DOHH2 (cell line): ENCODE measurements around the gene GLMP.

Source experiments
- H3F3A ChIP-seq: fragments of 200-600 bp; sonication (generic), shearing (Covaris generic); 2 replicates; pipeline ENCODE4 v1.6.0; 2016; ENCODE audit warnings: antibody characterized with exemption, mild to moderate bottlenecking; ENCODE audit not compliant: control insufficient read depth, insufficient read depth
- H3K27ac ChIP-seq: fragments of 200-600 bp; sonication (generic); 2 replicates; pipeline ENCODE4 v1.5.1; 2014; ENCODE audit warnings: low read depth, mild to moderate bottlenecking, low read length, moderate library complexity
- H3K27me3 ChIP-seq: fragments of 200-600 bp; sonication (generic); 2 replicates; pipeline ENCODE4 v1.6.1; 2014; ENCODE audit warnings: mild to moderate bottlenecking, low read length, mixed read lengths; ENCODE audit not compliant: control insufficient read depth
- H3K36me3 ChIP-seq: fragments of 200-600 bp; sonication (generic); 2 replicates; pipeline ENCODE4 v1.6.1; 2014; ENCODE audit warnings: mild to moderate bottlenecking, low read length, moderate library complexity, mixed read lengths; ENCODE audit not compliant: control insufficient read depth
- H3K4me1 ChIP-seq: fragments of 200-600 bp; sonication (generic); 2 replicates; pipeline ENCODE4 v1.6.1; 2014; ENCODE audit warnings: mild to moderate bottlenecking, low read length, mixed read lengths; ENCODE audit not compliant: control insufficient read depth
- H3K4me2 ChIP-seq: fragments of 200-600 bp; sonication (generic); 2 replicates; pipeline ENCODE4 v1.6.0; 2014; ENCODE audit warnings: mild to moderate bottlenecking, low read length, moderate library complexity
- H3K4me3 ChIP-seq: fragments of 200-600 bp; sonication (generic); 2 replicates; pipeline ENCODE4 v1.5.1; 2014; ENCODE audit warnings: mild to moderate bottlenecking, low read length, mixed read lengths
- H3K79me2 ChIP-seq: fragments of 200-600 bp; sonication (generic); 2 replicates; pipeline ENCODE4 v1.6.1; 2014; ENCODE audit warnings: mild to moderate bottlenecking, low read length, mixed read lengths; ENCODE audit not compliant: control insufficient read depth
- H3K9me2 ChIP-seq: fragments of 200-600 bp; sonication (generic); replicated peaks from 2 replicates; pipeline ENCODE4 v1.6.1; 2014; ENCODE audit warnings: mild to moderate bottlenecking, low read length, mixed read lengths; ENCODE audit not compliant: control insufficient read depth
- H3K9me3 ChIP-seq: fragments of 200-600 bp; sonication (generic); 2 replicates; pipeline ENCODE4 v1.6.1; 2014; ENCODE audit warnings: antibody characterized with exemption, low read length, mixed read lengths; ENCODE audit not compliant: control insufficient read depth, insufficient read depth
- H4K20me1 ChIP-seq: fragments of 200-600 bp; sonication (generic); 2 replicates; pipeline ENCODE4 v1.6.0; 2014; ENCODE audit warnings: low read depth, mild to moderate bottlenecking, antibody characterized with exemption, low read length, moderate library complexity; ENCODE audit not compliant: control insufficient read depth, insufficient read depth
- EZH2phosphoT487 ChIP-seq: fragments of 200-600 bp; sonication (generic); IDR thresholded peaks from 2 replicates; pipeline ENCODE4 v1.6.1; 2017; ENCODE audit warnings: borderline replicate concordance, mild to moderate bottlenecking, antibody characterized with exemption, low read length, moderate library complexity, mixed read lengths
- TF ChIP-seq, protein P1 (sequence below): fragments of 200-600 bp; sonication (generic); IDR thresholded peaks from one replicate; pipeline ENCODE4 v1.5.1; 2014; ENCODE audit warnings: antibody characterized with exemption, mild to moderate bottlenecking, low read depth, low read length; ENCODE audit not compliant: poor library complexity, severe bottlenecking

The GLMP gene

DNA sequence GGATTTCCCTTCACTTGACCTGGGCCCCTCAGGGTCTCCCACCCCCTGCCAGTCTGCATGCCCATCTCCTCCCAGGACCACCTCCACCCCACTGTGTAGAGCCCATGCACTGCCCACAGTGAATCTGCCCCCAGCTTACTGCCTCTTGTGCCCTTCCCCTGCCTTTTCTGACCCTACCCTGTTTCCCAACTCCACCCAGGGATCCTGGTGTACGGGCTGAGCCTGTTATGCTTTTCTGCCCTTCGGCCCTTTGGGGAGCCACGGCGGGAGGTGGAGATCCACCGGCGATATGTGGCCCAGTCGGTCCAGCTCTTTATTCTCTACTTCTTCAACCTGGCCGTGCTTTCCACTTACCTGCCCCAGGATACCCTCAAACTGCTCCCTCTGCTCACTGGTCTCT is 9.4 kb downstream of the GLMP start:
- Histone ChIP-seq H3K4me2 (no peak overlapping the region), H4K20me1 (0 out of 2 replicates have a peak, but pooled peaks cover 1% of the 10 kb centered on the region), H3K4me3 (no peak overlapping the region), H3K9me2 (no peaks in the 10 kb centered on the region), H3K4me1 (peaks cover 15% of the 10 kb centered on the region), H3K27me3 (no peaks in the 10 kb centered on the region), H3F3A (0 out of 2 replicates have a peak, but pooled peaks cover 3% of the 10 kb centered on the region), H3K27ac (no peak overlapping the region), H3K9me3 (no peaks in the 10 kb centered on the region), H3K79me2 (peaks cover 32% of the 10 kb centered on the region), H3K36me3 (peaks cover 15% of the 10 kb centered on the region)
- TF ChIP-seq, protein P1, sequence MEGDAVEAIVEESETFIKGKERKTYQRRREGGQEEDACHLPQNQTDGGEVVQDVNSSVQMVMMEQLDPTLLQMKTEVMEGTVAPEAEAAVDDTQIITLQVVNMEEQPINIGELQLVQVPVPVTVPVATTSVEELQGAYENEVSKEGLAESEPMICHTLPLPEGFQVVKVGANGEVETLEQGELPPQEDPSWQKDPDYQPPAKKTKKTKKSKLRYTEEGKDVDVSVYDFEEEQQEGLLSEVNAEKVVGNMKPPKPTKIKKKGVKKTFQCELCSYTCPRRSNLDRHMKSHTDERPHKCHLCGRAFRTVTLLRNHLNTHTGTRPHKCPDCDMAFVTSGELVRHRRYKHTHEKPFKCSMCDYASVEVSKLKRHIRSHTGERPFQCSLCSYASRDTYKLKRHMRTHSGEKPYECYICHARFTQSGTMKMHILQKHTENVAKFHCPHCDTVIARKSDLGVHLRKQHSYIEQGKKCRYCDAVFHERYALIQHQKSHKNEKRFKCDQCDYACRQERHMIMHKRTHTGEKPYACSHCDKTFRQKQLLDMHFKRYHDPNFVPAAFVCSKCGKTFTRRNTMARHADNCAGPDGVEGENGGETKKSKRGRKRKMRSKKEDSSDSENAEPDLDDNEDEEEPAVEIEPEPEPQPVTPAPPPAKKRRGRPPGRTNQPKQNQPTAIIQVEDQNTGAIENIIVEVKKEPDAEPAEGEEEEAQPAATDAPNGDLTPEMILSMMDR, result no peak
- no peak for TF ChIP-seq EZH2phosphoT487

DNA sequence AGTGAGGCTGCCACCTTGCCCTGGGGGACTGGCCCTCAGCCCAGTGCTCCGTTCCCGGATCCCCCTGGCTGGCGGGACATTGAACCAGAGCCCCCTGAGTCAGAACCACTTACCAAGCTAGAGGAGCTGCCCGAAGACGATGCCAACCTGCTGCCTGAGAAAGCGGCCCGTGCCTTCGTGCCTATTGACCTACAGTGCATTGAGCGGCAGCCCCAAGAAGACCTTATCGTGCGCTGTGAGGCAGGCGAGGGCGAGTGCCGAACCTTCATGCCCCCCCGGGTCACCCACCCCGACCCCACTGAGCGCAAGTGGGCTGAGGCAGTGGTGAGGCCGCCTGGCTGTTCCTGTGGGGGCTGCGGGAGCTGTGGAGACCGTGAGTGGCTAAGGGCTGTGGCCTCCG is 10.0 kb downstream of the GLMP start:
- 0 out of 2 replicates have a peak, but pooled peaks cover 3% of the 10 kb centered on the region for H3F3A ChIP-seq
- H3K36me3 ChIP-seq, result peaks cover 21% of the 10 kb centered on the region
- no peak overlapping the region for H3K27ac ChIP-seq
- no peaks in the 10 kb centered on the region for H3K9me2 ChIP-seq
- TF ChIP-seq, protein P1, result no peak
- no peak for TF ChIP-seq EZH2phosphoT487
- no peak overlapping the region for H3K4me3 ChIP-seq
- H3K9me3 ChIP-seq, result no peaks in the 10 kb centered on the region
- peaks cover 38% of the 10 kb centered on the region for H3K79me2 ChIP-seq
- H3K27me3 ChIP-seq, result no peaks in the 10 kb centered on the region
- no peak overlapping the region for H3K4me2 ChIP-seq
- H3K4me1 ChIP-seq, result peaks cover 21% of the 10 kb centered on the region
- 0 out of 2 replicates have a peak, but pooled peaks cover 7% of the 10 kb centered on the region for H4K20me1 ChIP-seq

DNA sequence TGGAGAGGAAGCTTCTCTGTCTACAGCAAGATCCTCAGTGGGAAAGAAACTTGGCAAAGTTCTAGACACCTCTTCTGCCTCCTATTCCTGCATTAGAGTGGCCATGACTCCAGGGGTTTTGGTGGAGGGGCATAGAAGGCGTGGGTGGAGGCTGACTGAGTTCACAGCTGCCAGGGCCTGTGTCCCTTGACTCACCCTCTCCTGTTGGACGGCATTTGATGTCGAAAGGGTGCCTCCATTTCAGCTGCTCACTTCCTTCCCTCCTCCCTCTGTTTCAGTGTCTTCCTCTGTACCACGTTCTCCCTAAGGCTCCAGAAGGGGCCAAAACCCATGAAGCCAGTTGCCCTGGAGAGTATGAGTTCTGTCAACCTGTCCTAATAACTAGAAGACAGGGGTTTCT is 10.7 kb downstream of the GLMP start:
- Histone ChIP-seq H3K9me2 (no peaks in the 10 kb centered on the region), H3K4me3 (no peak overlapping the region), H4K20me1 (peaks cover 13% of the 10 kb centered on the region; the same call in 1 of the 2 replicates), H3K79me2 (peaks cover 45% of the 10 kb centered on the region), H3K27me3 (no peaks in the 10 kb centered on the region), H3K4me1 (peaks cover 27% of the 10 kb centered on the region), H3F3A (no peaks in the 10 kb centered on the region), H3K27ac (no peak overlapping the region), H3K4me2 (no peak overlapping the region), H3K36me3 (peaks cover 28% of the 10 kb centered on the region), H3K9me3 (no peaks in the 10 kb centered on the region)
- no peak for TF ChIP-seq EZH2phosphoT487
- TF ChIP-seq, protein P1, result no peak
